Neural progenitor cell (in vitro differentiated cells): ENCODE measurements around the gene MARCO. TPM values are rescaled to one million over a fixed set of nuclear protein-coding genes. Genes with fewer than 3 reads are reported as not detected.
A peak's percentile ranks its signal among the peaks of the same experiment; 100 is the strongest.

Experiments
- DNase-seq: peaks from one replicate; pipeline ENCODE4 v3.0.0-alpha.2; 2016; ENCODE audit warnings: low spot score
- H2AFZ ChIP-seq: fragments of 200-600 bp; sonication (generic); replicated peaks from 2 replicates; pipeline ENCODE4 v1.6.1; 2016; ENCODE audit warnings: antibody characterized with exemption
- H3F3A ChIP-seq: fragments of 200-600 bp; sonication (generic); 2 replicates; pipeline ENCODE4 v1.6.1; 2016; ENCODE audit warnings: antibody characterized with exemption, low read depth
- H3K27ac ChIP-seq: fragments of 200-600 bp; sonication (generic); 2 replicates; pipeline ENCODE4 v1.5.1; 2016; ENCODE audit warnings: mild to moderate bottlenecking
- H3K27me3 ChIP-seq: fragments of 200-600 bp; sonication (generic); 2 replicates; pipeline ENCODE4 v1.6.1; 2016; ENCODE audit warnings: mild to moderate bottlenecking, moderate library complexity
- H3K36me3 ChIP-seq: fragments of 200-600 bp; sonication (generic); 2 replicates; pipeline ENCODE4 v1.5.1; 2016
- H3K4me1 ChIP-seq: fragments of 200-600 bp; sonication (generic); 2 replicates; pipeline ENCODE4 v1.6.1; 2016; ENCODE audit warnings: mixed run types
- H3K4me2 ChIP-seq: fragments of 200-600 bp; sonication (generic); 2 replicates; pipeline ENCODE4 v1.6.1; 2016
- H3K4me3 ChIP-seq: fragments of 200-600 bp; sonication (generic); 2 replicates; pipeline ENCODE4 v1.5.1; 2016
- H3K79me2 ChIP-seq: fragments of 200-600 bp; sonication (generic); 2 replicates; pipeline ENCODE4 v1.6.1; 2016; ENCODE audit warnings: low read depth
- H3K9ac ChIP-seq: fragments of 200-600 bp; sonication (generic); 2 replicates; pipeline ENCODE4 v1.6.1; 2016
- H3K9me3 ChIP-seq: fragments of 200-600 bp; sonication (generic); 2 replicates; pipeline ENCODE4 v1.5.1; 2016; ENCODE audit warnings: low read depth
- H4K20me1 ChIP-seq: fragments of 200-600 bp; sonication (generic); 2 replicates; pipeline ENCODE4 v1.6.1; 2016; ENCODE audit warnings: low read depth
- H3K27ac Mint-ChIP-seq: 3 replicates; pipeline ENCODE4 v1.8.0; 2021; ENCODE audit warnings: mixed read lengths
- H3K27me3 Mint-ChIP-seq: 2 replicates; pipeline ENCODE4 v1.8.0; 2022; ENCODE audit warnings: low read depth, mild to moderate bottlenecking, inconsistent platforms, moderate library complexity, mixed read lengths; ENCODE audit not compliant: insufficient read depth
- H3K36me3 Mint-ChIP-seq: 3 replicates; pipeline ENCODE4 v1.8.0; 2021; ENCODE audit warnings: mixed read lengths
- H3K4me1 Mint-ChIP-seq: 3 replicates; pipeline ENCODE4 v1.8.0; 2021; ENCODE audit warnings: mixed read lengths
- H3K4me3 Mint-ChIP-seq: 3 replicates; pipeline ENCODE4 v1.8.0; 2021; ENCODE audit warnings: mild to moderate bottlenecking, moderate library complexity, mixed read lengths
- H3K9me3 Mint-ChIP-seq: 3 replicates; pipeline ENCODE4 v1.8.0; 2020; ENCODE audit warnings: mixed read lengths
- EZH2 ChIP-seq: fragments of 200-600 bp; sonication (generic); IDR thresholded peaks from 2 replicates; pipeline ENCODE4 v1.6.1; 2017; ENCODE audit warnings: antibody characterized with exemption, mild to moderate bottlenecking, moderate library complexity
- EZH2phosphoT487 ChIP-seq: fragments of 200-600 bp; sonication (generic); IDR thresholded peaks from 2 replicates; pipeline ENCODE4 v1.6.1; 2017; ENCODE audit warnings: antibody characterized with exemption
- total RNA-seq: library from RNA; depleted of rRNA; stranded (reverse); fragments of >200 nt; gene quantifications from 2 replicates; pipeline ENCODE4 v1.2.3, GENCODE V29; 2015; ENCODE audit warnings: low replicate concordance
- TF ChIP-seq, protein P1 (sequence below): fragments of 200-600 bp; sonication (generic); IDR thresholded peaks from 2 replicates; pipeline ENCODE4 v1.5.1; 2017; ENCODE audit warnings: antibody characterized with exemption, mild to moderate bottlenecking

The MARCO gene
- total RNA-seq, 1 donor from 2014 or later, result not detected

DNA sequence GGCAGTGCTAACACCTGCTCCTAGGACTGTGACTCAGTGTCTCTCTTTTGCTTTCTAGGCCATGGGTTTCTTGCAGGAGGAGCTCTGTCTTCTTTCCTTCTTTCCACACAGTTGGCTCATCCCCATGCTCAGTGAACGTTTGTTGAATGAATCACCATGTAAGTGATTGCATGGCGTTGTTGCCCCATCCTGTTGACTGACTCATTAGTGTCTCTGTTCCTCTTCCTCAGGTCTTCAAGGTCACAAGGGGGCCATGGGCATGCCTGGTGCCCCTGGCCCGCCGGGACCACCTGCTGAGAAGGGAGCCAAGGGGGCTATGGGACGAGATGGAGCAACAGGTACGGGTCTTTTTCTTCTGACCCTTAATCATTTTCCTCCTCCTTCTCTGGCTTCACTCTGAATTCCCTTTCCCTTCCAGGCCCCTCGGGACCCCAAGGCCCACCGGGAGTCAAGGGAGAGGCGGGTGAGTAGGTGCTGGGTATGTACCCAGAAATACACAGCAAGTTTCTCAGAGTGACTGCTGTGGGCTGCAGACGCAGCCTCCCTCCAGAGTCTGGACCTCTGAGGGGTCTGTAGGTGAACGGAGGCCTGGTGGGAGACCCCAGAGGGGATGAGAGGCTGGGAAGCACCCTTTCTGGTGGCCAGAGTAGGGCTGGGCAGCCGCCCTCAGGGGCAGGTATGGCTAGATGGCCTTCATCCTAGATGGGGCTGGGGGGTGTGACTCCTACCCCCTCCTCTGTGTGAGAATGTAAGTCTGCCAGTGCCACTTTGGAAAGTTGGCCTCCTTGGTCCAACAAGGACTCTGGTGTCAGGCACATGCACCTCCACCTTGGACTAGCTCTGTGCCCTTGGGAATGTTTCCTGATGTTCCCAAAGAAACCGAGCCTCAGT, 32.4 kb downstream of the MARCO start:
- H3K4me1 ChIP-seq, result peaks cover 14% of the 10 kb centered on the region
- no peak for DNase-seq
- Mint-ChIP-seq H3K36me3 (no peaks in the 10 kb centered on the region), H3K4me3 (no peak overlapping the region), H3K4me1 (peaks cover 6% of the 10 kb centered on the region), H3K27me3 (peaks cover 8% of the 10 kb centered on the region), H3K27ac (no peak overlapping the region), H3K9me3 (peaks cover 4% of the 10 kb centered on the region)
- no peak for TF ChIP-seq EZH2phosphoT487
- TF ChIP-seq, protein P1, sequence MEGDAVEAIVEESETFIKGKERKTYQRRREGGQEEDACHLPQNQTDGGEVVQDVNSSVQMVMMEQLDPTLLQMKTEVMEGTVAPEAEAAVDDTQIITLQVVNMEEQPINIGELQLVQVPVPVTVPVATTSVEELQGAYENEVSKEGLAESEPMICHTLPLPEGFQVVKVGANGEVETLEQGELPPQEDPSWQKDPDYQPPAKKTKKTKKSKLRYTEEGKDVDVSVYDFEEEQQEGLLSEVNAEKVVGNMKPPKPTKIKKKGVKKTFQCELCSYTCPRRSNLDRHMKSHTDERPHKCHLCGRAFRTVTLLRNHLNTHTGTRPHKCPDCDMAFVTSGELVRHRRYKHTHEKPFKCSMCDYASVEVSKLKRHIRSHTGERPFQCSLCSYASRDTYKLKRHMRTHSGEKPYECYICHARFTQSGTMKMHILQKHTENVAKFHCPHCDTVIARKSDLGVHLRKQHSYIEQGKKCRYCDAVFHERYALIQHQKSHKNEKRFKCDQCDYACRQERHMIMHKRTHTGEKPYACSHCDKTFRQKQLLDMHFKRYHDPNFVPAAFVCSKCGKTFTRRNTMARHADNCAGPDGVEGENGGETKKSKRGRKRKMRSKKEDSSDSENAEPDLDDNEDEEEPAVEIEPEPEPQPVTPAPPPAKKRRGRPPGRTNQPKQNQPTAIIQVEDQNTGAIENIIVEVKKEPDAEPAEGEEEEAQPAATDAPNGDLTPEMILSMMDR, result no peak
- no peak for TF ChIP-seq EZH2
- H3K4me2 ChIP-seq, result peak overlapping the region; percentile 71
- H3F3A ChIP-seq, result peaks cover 11% of the 10 kb centered on the region
- no peak overlapping the region for H3K27ac ChIP-seq
- H3K4me3 ChIP-seq, result no peak overlapping the region
- no peaks in the 10 kb centered on the region for H3K36me3 ChIP-seq
- peaks cover 64% of the 10 kb centered on the region for H3K27me3 ChIP-seq
- no peak overlapping the region for H3K9ac ChIP-seq
- H3K79me2 ChIP-seq, result no peaks in the 10 kb centered on the region
- H4K20me1 ChIP-seq, result no peaks in the 10 kb centered on the region
- H3K9me3 ChIP-seq, result no peaks in the 10 kb centered on the region
- no peak overlapping the region for H2AFZ ChIP-seq

DNA sequence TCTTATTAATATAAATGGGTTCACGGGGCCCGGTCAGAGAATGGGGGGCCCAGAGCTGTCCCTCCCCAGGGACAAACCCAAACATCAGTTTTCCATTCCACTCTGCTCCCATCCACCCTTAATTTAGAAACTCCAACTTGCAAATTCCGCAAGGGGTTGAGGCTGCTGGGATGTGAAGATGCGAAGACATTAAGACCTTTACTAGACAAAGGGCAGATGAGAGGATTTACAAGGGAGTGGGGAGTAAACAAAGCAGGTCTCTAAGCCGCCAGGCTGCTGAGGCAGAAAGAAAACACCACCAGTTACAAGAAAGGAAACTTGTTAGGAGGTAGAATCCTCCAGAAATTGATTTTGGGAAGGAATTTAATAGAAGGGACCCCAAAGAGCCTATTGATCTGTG, 33.1 kb downstream of the MARCO start:
- TF ChIP-seq, protein P1, result no peak
- TF ChIP-seq EZH2 (no peak), EZH2phosphoT487 (no peak)
- peaks cover 4% of the 10 kb centered on the region for H3K9me3 Mint-ChIP-seq
- H3K27ac Mint-ChIP-seq, result no peak overlapping the region
- Histone ChIP-seq H3K27me3 (peaks cover 70% of the 10 kb centered on the region), H3K79me2 (no peaks in the 10 kb centered on the region), H3K9me3 (no peaks in the 10 kb centered on the region), H3K4me1 (peaks cover 14% of the 10 kb centered on the region), H3F3A (peaks cover 11% of the 10 kb centered on the region), H2AFZ (no peak overlapping the region), H3K4me2 (peak overlapping the region; percentile 71), H4K20me1 (no peaks in the 10 kb centered on the region), H3K9ac (no peak overlapping the region), H3K4me3 (no peak overlapping the region), H3K27ac (no peak overlapping the region), H3K36me3 (no peaks in the 10 kb centered on the region)
- peaks cover 6% of the 10 kb centered on the region for H3K4me1 Mint-ChIP-seq
- H3K27me3 Mint-ChIP-seq, result peaks cover 8% of the 10 kb centered on the region
- H3K4me3 Mint-ChIP-seq, result no peak overlapping the region
- DNase-seq, result peak; percentile 84
- H3K36me3 Mint-ChIP-seq, result no peaks in the 10 kb centered on the region

GRCh38 chr2:118978064-118978463, 36.1 kb downstream of the MARCO start:
- Histone ChIP-seq H3K9me3 (no peaks in the 10 kb centered on the region), H3K79me2 (no peaks in the 10 kb centered on the region), H3K36me3 (no peaks in the 10 kb centered on the region), H3K4me2 (no peak overlapping the region), H2AFZ (no peak overlapping the region), H3F3A (peaks cover 11% of the 10 kb centered on the region), H3K27me3 (peaks cover 59% of the 10 kb centered on the region), H3K9ac (no peak overlapping the region), H3K27ac (no peak overlapping the region), H3K4me1 (peaks cover 14% of the 10 kb centered on the region), H3K4me3 (no peak overlapping the region), H4K20me1 (no peaks in the 10 kb centered on the region)
- H3K27ac Mint-ChIP-seq, result no peak overlapping the region
- H3K9me3 Mint-ChIP-seq, result peaks cover 4% of the 10 kb centered on the region
- H3K4me1 Mint-ChIP-seq, result peaks cover 6% of the 10 kb centered on the region
- H3K36me3 Mint-ChIP-seq, result no peaks in the 10 kb centered on the region
- DNase-seq, result no peak
- H3K4me3 Mint-ChIP-seq, result no peak overlapping the region
- peaks cover 12% of the 10 kb centered on the region for H3K27me3 Mint-ChIP-seq
- TF ChIP-seq, protein P1, result no peak
- TF ChIP-seq EZH2 (no peak), EZH2phosphoT487 (no peak)
